Esophagus muscularis mucosa (tissue), 3 donors: Measurements from ENCODE around the gene ORC1.

Experiments used
- POLR2AphosphoS5 ChIP-seq, 2 donors: sonication (generic); formaldehyde crosslinking; IDR thresholded peaks; one replicate each; pipeline ENCODE4 v1.6.1; 2017; ENCODE audit warnings: antibody characterized with exemption in 2 of 2
- TF ChIP-seq, protein P1 (sequence below), 3 experiments: fragments of 200-600 bp in 2 of 3; fragments of 450-650 bp in 1 of 3; sonication (generic) in 2 of 3; IDR thresholded peaks; one replicate each; pipeline ENCODE4 v1.5.1; 2017 to 2019; ENCODE audit warnings: antibody characterized with exemption in 3 of 3, mild to moderate bottlenecking in 2 of 3, moderate library complexity in 1 of 3

DNA sequence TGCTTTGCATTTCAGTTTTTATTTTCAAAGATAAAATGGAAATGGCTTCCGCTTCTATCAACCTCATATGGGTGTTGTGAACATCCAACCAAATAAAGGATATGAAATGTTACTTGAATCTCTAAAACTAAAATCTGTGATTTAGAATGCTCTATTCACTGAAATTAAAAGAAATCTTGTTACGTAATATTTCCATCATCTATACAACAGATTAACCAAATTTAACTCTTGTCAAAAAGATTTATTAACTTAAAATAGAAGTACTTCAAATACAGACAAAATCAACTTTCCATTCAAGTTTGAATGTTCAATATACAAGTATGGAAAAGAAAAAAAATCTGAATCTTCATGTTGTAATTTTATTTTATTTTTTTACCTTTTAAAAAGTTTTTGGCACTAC, 18.8 kb upstream of the ORC1 start:
- TF ChIP-seq, protein P1, sequence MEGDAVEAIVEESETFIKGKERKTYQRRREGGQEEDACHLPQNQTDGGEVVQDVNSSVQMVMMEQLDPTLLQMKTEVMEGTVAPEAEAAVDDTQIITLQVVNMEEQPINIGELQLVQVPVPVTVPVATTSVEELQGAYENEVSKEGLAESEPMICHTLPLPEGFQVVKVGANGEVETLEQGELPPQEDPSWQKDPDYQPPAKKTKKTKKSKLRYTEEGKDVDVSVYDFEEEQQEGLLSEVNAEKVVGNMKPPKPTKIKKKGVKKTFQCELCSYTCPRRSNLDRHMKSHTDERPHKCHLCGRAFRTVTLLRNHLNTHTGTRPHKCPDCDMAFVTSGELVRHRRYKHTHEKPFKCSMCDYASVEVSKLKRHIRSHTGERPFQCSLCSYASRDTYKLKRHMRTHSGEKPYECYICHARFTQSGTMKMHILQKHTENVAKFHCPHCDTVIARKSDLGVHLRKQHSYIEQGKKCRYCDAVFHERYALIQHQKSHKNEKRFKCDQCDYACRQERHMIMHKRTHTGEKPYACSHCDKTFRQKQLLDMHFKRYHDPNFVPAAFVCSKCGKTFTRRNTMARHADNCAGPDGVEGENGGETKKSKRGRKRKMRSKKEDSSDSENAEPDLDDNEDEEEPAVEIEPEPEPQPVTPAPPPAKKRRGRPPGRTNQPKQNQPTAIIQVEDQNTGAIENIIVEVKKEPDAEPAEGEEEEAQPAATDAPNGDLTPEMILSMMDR (IDR thresholded peaks at IDR 0.05) = no peak
- TF ChIP-seq POLR2AphosphoS5 (IDR thresholded peaks at IDR 0.05) = no peak
